GM21737 (cell line): Measurements from ENCODE around the gene FGD6.
"Not testable (repeated sequence)": the region's sequence is repeated elsewhere in the genome, so short reads cannot be mapped to it uniquely, and the experiment has no call there.

Experiments used
- ATAC-seq: cut with Tn5 transposase; IDR thresholded peaks from one replicate; pipeline ENCODE4 v1.9.1; 2021; ENCODE audit warnings: mild to moderate bottlenecking, moderate library complexity; ENCODE audit not compliant: unreplicated experiment

Gene FGD6

DNA sequence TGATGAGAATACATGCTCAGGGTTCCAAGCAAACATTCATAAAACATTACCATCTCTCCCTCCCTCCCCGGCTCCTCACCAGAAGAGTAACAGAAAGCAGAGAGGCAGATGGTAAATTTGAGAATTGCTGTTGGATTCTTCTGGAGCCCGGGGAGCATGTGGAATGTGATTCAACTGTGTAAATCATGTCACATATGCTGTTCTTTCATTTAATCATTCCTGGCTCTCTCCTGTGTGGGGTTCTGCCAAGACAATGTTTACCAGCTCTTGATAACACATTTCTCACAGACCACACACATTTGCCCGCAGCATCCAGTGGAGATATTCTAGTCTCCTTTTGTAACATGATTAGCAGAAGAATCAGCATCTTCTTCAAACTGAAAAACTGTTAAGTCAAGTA lies 120.4 kb downstream of the FGD6 start:
- ATAC-seq: no peak

DNA sequence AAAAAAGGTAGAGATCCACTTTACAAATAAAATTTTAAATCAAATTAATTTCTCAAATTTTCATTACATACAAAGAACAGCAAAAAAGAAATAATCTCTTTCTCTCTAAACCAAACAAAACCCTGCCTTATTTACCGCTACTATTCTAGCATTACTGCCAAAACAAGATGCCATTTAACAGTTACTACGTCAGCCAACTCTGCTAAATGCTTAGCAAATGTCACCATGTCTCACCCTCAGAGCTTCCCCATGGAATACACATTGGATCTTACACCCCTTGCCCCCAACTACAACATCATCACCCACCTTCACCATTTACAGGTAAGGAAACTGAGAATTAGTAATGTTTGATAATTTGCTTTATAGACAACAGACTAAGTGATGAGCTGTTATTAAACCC lies 120.9 kb downstream of the FGD6 start:
- no peak for ATAC-seq

DNA sequence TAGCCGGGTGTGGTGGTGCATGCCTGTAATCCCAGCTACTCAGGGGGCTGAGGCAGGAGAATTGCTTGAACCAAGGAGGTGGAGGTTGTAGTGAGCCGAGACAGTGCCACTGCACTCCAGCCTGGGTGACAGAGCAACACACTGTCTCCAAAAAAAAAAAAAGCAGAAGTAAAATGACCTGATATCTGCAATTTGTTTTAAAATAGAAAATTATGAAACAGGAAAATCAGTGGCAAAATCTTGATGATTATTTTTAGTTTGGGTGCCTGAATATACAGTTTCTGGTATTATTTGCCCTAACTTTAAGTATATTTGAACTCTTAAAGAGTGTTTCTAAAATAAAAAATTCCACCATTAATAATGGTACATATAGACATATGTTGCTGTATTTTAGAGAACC lies 121.4 kb downstream of the FGD6 start:
- not testable (repeated sequence) for ATAC-seq

DNA sequence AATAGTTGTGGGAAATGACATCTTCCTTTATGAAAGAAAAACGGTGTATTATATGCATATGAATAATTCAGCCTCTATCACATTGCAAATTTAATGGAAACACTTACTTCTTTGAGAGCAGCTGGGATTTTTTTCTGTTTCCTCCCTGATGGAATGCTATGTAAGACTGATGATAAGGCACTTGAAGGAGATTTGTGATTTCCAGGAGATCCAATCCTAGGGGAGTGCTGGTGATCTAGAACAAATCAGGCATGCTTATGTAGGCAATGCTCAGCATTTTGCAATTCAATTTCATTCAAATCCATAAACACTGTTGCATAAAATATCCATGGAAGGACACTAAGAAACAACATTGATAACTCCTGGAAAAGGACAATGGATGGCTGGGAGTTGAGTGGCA lies 127.8 kb downstream of the FGD6 start:
- ATAC-seq: no peak

DNA sequence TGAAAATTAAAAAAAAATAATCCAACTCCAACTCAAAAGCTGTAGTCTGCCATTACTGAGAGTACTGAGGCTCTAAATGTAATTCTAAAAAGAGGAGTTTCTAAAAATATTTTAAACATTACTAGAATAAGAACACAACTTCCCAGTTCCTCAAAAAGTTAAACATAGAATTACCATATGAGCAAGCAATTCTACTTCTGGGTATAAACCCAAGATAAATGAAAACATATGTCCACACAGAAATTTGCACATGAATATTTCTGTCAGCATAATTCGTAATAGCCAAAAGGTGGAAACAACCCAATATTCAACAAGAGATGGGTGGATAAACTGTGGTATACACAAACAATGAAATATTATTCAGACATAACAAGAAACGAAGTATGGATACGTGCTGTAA lies 128.9 kb downstream of the FGD6 start:
- ATAC-seq: no peak

DNA sequence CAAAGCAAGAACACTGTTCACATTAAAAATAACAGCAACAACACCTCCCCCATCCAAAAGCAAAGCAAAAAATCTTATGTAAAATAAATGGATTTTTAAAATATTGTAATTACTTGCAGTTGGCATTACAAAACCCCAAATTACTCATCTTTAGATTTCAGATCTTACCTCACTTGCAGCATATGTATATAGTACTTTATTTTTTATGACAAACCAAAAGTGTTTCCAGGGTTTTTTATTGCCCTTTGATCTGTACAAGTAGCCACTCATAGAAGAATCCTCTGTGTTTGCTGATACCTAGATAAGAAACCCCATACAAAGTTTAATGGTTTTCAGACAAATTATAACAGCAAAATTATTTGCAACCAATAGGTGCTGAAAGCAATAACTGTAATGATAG lies 131.7 kb downstream of the FGD6 start:
- ATAC-seq: no peak

DNA sequence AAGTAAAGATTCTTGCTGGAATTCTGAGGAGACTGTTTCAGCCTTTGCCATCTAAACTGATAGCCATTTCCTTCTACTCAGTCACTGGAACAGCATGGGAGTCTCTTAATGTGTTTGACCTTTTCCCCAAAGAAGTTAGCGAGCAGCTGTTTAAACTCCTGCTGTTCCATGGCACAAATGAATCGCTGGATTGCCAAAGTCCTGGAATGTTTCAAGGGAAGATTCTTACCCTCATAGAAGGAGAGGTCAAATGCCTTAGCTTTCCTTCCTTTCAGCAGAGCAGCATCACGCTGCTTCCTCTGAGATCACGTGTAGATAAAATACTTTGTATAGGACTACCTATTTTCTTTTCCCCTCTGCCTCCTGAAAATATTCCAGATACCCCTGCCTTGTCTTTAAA lies 133.3 kb downstream of the FGD6 start:
- no peak for ATAC-seq

DNA sequence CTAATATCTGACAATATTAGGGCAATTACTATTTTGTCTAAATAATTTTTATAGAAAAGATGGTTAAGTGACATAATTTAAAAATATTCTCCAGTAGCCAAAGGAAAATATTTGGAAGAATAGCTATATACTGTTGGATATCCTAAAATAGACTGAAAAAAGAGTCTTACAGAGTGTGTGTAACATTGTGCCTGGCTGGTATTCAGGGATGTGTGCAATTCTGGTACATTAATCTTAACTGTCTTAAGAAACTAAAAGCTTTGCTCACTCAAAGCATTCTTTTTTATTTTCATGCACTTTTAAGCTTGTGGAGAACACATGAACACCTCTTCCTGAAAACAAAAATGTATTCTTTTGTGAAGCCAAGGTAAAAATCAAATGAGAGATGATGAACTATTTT lies 133.8 kb downstream of the FGD6 start:
- no peak for ATAC-seq

DNA sequence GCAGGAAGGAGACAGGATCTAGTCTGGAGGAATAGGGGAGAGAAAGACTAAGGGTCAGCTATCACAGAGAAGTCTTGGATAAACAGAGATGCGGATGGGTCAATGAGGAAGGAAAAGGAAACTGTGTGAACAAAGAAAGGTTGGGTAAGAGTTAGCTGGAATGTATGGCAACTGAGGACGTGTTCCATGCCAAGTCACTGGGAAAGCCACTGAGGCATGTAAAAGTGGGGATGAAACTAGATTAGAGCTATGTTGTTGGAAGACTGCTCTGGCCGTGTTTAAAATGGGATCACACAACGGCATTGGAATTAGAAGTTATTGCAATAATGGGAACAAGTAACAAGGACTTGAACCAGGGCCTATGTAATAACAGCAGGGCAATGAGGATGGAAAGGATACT lies 139.9 kb downstream of the FGD6 start:
- ATAC-seq: no peak

DNA sequence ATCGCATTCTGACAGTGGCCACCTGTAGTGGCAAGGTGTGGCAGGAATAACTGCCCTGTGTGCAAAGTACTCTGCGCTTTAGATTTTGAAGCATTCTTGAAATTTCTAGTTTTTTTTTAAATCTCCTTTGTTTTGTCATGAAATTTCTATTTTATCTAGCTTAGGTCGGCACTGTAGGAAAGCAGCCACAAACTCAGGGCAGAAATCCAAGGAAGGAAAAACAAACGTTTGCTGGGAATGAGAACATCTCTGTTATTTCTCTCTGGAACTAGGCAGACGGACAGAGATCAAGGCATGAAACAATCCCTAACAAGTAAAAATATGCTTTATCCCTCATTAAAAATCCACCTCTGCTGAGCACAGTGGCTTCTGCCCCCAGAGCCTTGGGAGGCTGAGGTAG lies 142.5 kb downstream of the FGD6 start:
- ATAC-seq: no peak

DNA sequence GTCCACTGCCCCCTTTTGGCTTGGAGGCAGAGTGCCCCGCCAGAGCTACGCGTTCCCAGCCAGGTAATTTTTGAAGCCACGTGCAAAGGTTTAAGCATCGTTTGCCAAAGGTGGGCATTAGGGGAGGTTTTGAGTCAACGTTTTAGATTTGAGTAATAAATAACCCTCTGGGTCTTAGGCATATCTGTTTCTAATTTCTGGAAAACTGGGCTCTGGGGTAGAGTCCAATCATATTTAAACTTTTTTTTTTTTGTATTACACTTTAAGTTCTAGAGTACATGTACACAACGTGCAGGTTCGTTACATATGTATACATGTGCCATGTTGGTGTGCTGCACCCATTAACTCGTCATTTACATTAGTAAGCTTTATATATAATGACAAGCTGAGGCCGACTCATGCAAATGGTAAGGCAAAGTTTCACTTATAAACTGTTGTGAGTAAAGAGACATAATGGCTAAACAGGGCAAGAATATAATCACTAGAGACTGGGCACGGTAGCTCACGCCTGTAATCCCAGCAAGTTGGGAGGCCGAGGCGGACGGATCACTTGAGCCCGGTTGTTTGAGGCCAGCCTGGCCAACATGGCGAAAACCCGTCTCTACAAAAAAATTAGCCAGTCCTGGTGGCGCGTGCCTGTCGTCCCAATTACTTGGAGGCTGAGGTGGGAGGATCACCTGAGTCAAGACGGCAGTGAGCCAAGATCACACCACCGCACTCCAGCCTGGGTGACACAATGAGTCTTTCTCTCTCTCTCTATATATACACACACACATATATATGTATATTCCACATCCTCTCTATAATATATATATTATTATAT lies 143.4 kb downstream of the FGD6 start:
- ATAC-seq: no peak

DNA sequence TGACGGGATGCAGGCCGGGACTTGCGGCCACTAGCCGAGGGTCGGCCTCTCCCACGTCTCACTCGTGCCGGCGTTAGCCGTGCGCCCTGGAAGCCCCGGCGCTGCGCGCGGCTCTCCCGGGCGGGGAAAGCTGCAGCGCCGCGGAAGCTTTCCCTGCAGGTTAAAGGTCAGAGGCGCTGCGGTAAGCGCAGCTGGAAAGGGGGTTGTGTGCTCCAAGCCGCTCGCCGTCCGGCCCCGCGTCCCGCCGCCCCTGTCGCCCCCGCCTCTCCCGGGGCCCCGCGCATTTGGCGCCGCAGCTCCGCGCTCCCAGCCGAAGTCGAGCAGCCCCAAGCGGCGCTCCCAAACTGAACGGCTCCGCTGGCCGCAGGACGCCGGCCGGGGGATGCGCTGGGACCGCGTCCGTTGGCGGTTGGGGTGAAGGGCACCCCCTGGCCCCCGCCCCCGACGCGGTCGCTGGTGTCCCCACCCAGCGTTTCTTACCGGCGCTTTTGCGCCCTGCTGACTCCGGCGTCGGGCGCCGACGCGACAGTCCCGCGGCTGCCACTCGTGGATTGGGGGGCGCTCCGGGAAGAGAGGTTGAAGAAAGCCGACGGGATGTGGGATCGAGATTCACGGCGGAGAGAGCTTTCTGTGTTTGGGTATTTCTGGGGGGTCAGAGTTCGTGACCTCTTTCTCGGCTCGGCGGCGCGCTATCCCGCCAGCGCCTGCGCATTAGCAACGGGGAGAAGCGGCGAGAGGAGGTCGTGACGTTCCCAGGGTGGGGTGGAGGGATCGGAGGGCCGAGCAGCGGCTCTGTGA lies 144.2 kb downstream of the FGD6 start, which contains the start of gene NR2C1:
TSS of gene NR2C1 (minus strand) at position 719 of the 798 bp plus-strand sequence. CDS start 6,234 bp downstream, outside the sequence.
- ATAC-seq: peak; percentile 94

DNA sequence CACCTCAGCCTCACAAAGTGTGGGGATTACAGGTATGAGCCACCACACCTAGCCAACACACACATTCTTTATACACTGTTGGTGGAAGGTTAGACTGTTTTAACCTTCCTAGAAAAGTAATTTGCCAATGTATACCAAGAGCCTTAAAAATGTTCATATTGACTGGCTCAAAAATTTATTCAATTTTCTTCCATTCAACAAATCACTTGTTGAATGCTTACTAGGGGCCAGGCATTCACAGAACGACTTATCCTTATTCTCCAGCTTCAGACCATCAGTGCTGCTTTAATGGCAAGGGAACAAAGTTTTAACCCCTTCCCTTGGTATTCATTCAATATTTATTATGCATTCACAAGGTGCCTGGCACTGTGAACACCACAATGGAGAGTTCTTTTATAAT lies 146.9 kb downstream of the FGD6 start:
- ATAC-seq: no peak

DNA sequence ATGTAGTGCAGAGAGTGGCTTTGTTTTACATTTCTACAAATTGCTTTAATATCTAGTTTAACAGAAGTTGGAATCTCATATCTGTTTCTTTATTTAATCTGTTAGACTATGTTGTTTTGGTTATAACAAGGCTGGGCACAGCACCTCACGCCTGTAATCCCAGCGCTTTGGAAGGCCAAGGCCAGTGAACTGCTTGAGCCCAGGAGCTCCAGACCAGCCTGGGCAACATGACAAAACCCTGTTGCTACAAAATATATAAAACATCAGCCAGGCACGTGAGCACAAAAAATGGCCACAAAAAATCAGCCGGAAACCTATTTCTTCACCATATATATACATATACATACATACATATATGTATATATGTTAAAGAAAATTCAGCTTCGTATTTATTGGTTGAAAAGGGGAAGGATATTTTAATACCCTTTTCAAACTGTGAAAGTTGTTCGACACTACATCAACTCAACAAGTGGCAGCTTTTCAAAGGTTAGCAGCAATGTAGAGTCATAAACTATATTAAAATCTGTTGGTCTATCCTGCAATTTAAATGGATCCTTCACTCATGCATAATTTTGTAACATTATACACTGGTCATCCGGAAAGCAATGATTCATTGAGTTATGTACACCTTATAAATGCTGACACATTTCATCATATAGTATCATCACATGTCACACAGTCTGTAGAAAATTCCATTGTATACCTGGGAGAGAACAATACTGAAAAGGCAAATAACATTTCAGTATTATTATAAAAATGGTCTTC lies 151.0 kb downstream of the FGD6 start:
- no peak for ATAC-seq

DNA sequence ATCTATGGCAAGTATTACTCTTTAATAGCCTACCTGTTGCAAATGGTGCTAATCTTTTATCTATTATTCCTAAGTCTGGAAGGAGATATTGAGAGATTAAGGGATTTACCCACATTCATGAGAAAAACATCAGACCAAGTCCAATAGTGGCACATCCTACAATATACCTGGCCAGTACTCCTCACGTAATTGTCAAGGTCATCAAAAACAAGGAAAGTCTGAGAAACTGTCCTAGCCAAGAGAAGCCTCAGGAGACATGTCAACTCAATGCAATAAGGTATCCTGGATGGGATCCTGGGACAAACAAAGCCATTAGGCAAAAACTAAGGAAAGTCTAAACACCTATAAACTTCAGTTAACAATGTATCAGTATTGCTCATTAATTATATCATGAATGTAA lies 156.3 kb downstream of the FGD6 start:
- ATAC-seq: no peak

DNA sequence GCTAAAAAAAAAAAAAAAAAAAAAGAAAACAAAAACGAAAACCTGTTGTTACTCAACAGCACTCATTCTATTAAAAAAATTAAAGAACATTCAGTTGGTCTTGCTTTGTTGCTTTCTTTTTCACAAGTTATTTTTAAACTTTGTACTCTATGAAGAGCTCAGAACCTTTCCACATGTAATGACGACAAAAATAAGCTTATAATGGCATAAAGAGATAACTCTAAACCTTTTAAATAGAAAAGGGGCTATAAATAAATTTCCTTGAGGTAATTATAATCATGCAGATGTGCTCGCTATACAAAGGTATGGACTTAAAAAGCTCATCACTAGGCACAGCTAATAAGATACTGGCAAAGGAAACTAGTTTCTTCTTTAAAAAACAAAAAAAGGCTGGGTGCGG lies 157.3 kb downstream of the FGD6 start:
- no peak for ATAC-seq

DNA sequence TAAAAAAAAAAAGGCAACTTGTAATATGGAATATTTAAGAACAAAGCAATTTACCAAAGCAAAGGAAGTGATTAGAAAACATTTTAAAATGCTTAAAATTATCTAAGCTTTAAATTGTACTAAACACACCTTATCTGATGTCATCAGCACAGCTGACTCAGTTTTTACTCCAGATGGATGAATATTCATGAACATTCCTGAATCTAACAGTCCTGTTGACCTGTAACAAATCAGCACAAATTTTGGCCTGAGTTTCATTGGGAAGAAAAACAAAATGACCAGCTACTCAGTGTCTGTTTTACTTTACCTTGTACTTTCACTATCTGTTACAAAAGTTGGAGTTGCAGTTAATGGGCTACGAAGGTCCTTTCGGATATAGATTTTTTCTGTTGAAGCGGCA lies 159.8 kb downstream of the FGD6 start:
- no peak for ATAC-seq

DNA sequence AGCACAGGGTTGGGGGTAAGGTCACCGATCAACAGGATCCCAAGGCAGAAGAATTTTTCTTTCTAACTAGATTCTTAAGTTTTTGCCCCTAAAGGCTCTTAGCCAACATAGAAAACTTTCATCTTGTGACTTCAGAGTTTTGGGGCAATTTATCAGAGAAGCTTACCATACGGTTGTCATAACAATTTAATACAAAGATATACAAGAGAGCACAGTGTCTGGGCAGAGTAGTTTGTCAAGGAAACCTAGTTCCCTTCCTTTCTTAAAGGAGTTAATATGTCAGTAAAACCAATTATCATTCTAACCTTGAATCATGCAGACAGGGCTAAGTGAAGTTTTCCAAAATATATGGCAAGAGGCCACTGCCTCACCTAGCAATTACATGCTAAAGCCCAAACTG lies 162.2 kb downstream of the FGD6 start:
- no peak for ATAC-seq

DNA sequence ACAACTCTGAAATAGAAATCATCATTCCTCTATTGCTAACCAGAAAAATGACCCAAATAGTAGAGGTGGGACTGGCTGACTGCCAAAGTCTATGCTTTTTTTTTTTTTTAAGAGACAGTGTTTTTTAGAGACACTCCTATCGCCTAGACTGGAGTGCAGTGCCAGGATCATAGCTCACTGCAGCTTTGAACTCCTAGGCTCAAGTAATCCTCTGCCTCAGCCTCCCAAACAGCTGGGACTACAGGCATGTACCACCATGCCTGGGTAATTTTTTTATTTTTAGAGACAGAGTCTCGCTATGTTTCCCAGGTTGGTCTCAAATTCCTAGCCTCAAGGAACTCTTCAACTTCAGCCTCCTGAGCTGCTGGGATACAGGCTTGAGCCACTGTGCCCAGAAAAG lies 163.1 kb downstream of the FGD6 start:
- no peak for ATAC-seq

DNA sequence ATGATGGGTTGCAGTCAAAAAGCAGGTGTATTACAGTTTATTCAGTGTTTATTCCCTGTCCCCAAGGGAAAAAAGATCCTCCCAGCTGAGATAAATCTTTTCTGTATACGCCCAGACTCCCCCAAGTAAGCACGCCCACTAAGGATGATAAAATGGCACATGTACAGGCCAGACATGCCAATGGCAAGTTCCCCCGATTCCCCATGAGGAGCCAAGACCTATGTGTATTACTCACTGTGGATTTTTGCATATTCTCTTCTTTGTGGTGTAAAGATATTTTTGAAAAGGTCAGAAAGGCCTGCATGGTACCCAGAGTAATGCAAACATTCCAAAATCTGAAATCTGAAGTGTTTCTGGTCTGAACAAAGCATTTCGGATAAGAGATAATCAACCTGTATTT lies 166.0 kb downstream of the FGD6 start:
- ATAC-seq: no peak

DNA sequence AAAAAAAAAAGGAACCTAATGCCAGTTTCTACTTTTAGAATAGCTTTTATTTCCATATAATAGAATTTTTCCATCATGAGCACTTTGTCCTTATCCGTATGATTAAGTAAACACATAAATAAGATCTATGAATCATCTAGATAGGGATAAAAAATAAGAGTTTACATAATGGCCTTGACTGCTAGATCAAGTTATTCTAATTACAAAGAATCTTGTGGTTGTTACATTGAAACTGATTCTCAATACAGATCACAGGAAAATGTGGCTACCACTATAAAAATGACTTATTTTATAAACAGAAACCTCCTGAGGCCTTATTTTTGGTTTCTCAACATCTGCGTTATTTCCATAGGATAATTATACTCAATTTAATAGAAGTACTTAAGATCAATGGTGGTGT lies 179.4 kb downstream of the FGD6 start:
- ATAC-seq: no peak

DNA sequence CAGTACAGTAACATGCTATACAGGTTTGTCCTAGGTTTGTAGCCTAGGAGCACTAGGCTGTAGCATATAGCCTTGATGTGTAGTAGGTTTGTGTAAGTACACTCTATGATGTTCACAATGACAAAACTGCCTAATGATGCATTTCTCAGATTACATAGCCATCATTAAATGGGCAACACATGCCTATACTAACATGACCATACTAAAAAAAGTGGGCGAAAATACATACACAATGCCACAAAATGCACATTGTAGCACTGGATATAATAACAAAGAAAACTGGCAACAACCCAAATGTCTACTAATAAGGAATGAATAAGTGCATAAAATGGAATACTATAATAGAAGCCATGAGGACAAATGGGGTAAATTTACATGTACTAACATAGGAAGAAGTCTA lies 182.5 kb downstream of the FGD6 start:
- ATAC-seq: no peak
